ENCODE results near the gene PIK3R1. TPM values are rescaled to one million over a fixed set of nuclear protein-coding genes. Genes with fewer than 3 reads are reported as not detected.

PIK3R1 gene
- total RNA-seq, 2 donors from 2014 or later: 81.8 to 91.5 TPM

DNA sequence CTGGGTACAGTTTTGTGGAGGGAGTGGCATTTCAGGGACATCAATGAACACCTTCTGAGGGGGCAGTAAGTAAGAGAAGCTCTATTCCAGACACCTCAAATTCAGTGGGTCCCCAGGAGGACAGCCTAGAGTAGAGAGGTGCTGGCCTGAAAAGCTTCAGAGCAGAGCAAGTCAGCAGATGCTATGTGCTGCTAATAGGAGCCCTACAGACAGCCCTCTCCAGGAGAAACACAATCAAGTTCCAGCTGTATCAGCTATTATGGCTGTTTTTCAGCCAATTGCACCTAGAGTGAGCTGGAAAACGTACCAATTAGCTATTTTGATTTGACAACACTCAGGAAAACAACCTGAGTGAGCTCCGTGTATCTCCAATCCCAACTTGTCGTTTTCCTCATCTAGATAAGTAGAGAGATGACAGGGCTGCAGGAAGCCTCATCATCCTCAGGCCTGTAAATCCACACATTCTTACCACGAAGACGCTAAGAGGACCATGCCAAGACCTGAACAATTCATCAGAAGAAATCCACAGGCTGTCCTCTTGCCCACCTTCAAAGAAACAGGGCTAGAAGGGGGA, 104.9 kb downstream of the PIK3R1 start:
- H3K36me3 ChIP-seq: no peaks in the 10 kb centered on the region
- DNase-seq (ENCODE audit: low spot score) (no peak), ATAC-seq (ENCODE audit: insufficient number of reproducible peaks, low FRiP score, low read depth) (no peak)
- no peaks in the 10 kb centered on the region for H3K27me3 ChIP-seq (replicated peaks; ENCODE audit: insufficient read depth)
- no peaks in the 10 kb centered on the region for H3K9me3 ChIP-seq
- no peak overlapping the region for H3K4me3 ChIP-seq
- no peak overlapping the region for H3K27ac ChIP-seq
- TF ChIP-seq, protein P1, sequence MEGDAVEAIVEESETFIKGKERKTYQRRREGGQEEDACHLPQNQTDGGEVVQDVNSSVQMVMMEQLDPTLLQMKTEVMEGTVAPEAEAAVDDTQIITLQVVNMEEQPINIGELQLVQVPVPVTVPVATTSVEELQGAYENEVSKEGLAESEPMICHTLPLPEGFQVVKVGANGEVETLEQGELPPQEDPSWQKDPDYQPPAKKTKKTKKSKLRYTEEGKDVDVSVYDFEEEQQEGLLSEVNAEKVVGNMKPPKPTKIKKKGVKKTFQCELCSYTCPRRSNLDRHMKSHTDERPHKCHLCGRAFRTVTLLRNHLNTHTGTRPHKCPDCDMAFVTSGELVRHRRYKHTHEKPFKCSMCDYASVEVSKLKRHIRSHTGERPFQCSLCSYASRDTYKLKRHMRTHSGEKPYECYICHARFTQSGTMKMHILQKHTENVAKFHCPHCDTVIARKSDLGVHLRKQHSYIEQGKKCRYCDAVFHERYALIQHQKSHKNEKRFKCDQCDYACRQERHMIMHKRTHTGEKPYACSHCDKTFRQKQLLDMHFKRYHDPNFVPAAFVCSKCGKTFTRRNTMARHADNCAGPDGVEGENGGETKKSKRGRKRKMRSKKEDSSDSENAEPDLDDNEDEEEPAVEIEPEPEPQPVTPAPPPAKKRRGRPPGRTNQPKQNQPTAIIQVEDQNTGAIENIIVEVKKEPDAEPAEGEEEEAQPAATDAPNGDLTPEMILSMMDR (IDR thresholded peaks at IDR 0.05): no peak
- no peaks in the 10 kb centered on the region for H3K4me1 ChIP-seq (ENCODE audit: control insufficient read depth in 1 of 2, low read depth in 2 of 2)

DNA sequence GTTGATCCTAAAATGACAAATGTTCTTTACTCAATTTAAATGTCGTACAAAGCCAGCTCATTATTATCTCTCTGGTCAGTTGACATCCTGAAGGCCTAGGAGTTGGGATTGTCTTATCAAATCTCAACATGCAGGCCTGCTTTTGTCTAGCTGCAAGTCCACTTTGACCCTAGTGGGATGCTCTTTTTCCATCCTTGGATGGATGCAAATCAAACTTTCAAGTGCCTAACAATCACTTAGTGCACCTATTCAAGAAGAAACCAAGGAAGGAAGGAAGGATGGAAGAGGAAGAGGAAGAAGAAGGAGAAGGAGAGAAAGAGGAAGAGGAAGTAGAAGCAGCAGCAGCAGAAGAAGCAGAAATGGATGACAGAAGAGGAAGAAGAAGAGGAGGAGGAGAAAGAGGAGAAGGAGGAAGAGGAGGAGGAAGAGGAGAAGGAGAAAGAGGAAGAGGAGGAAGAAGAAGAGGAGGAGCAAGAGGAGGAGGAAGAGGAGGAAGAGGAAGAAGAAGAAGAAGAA, 109.6 kb downstream of the PIK3R1 start:
- H3K4me1 ChIP-seq (ENCODE audit: control insufficient read depth in 1 of 2, low read depth in 2 of 2): peaks cover 0 to 3% of the 10 kb centered on the region in 2 donors
- no peaks in the 10 kb centered on the region for H3K9me3 ChIP-seq
- ATAC-seq (ENCODE audit: insufficient number of reproducible peaks, low FRiP score, low read depth) (no peak), DNase-seq (ENCODE audit: low spot score) (no peak)
- no peaks in the 10 kb centered on the region for H3K27me3 ChIP-seq (replicated peaks; ENCODE audit: insufficient read depth)
- H3K36me3 ChIP-seq: no peaks in the 10 kb centered on the region
- TF ChIP-seq, protein P1 (IDR thresholded peaks at IDR 0.05): no peak
- H3K4me3 ChIP-seq: no peak overlapping the region
- no peak overlapping the region for H3K27ac ChIP-seq

GRCh38 chr5:68329554-68330255, 114.1 kb downstream of the PIK3R1 start:
- H3K4me3 ChIP-seq: no peak overlapping the region
- no peaks in the 10 kb centered on the region for H3K9me3 ChIP-seq
- H3K27ac ChIP-seq: no peak overlapping the region
- no peak for DNase-seq (ENCODE audit: low spot score)
- TF ChIP-seq, protein P1 (IDR thresholded peaks at IDR 0.05): no peak
- no peaks in the 10 kb centered on the region for H3K27me3 ChIP-seq (replicated peaks; ENCODE audit: insufficient read depth)
- no peaks in the 10 kb centered on the region for H3K36me3 ChIP-seq
- H3K4me1 ChIP-seq (ENCODE audit: control insufficient read depth in 1 of 2, low read depth in 2 of 2): peaks cover 0 to 3% of the 10 kb centered on the region in 2 donors
- no peak for ATAC-seq (ENCODE audit: insufficient number of reproducible peaks, low FRiP score, low read depth)

DNA sequence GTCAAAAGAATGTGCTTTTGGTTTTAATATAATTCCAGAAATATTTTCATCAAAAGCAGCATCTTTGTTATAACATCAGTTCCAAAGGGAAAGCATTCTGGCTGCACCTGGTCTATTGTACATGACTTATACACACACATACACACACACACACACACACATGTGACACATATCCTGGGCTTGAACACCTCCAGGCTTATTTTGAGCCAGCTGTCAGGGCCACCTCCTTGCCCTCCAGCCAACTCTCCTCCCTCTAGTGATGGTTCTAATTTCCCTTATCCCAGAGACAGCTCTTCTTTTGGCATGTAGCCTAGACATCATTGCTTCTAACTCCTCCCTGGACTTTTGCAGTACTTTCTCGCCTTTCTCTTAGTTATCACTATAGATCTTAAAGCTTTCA, 115.0 kb downstream of the PIK3R1 start:
- TF ChIP-seq, protein P1 (IDR thresholded peaks at IDR 0.05): no peak
- no peak overlapping the region for H3K27ac ChIP-seq
- no peak overlapping the region for H3K4me3 ChIP-seq
- peaks cover 0 to 3% of the 10 kb centered on the region in 2 donors for H3K4me1 ChIP-seq (ENCODE audit: control insufficient read depth in 1 of 2, low read depth in 2 of 2)
- H3K27me3 ChIP-seq (replicated peaks; ENCODE audit: insufficient read depth): no peaks in the 10 kb centered on the region
- DNase-seq (ENCODE audit: low spot score) (no peak), ATAC-seq (ENCODE audit: insufficient number of reproducible peaks, low FRiP score, low read depth) (no peak)
- no peaks in the 10 kb centered on the region for H3K36me3 ChIP-seq
- H3K9me3 ChIP-seq: no peaks in the 10 kb centered on the region

GRCh38 chr5:68331192-68332079, 115.9 kb downstream of the PIK3R1 start:
- no peak overlapping the region for H3K27ac ChIP-seq

More at GRCh38 chr5:68331192-68332079, 115.9 kb downstream of the PIK3R1 start:
- H3K4me3 ChIP-seq: no peak overlapping the region
- no peaks in the 10 kb centered on the region for H3K27me3 ChIP-seq (replicated peaks; ENCODE audit: insufficient read depth)
- DNase-seq (ENCODE audit: low spot score): no peak
- H3K4me1 ChIP-seq (ENCODE audit: control insufficient read depth in 1 of 2, low read depth in 2 of 2): peaks cover 0 to 3% of the 10 kb centered on the region in 2 donors
- ATAC-seq (ENCODE audit: insufficient number of reproducible peaks, low FRiP score, low read depth): no peak
- no peaks in the 10 kb centered on the region for H3K9me3 ChIP-seq
- no peaks in the 10 kb centered on the region for H3K36me3 ChIP-seq
- TF ChIP-seq, protein P1 (IDR thresholded peaks at IDR 0.05): no peak

All from thoracic aorta (tissue), 2 donors.